Prostate gland (tissue), 2 donors: Measurements from ENCODE around the gene KRTAP10-9. TPM values are rescaled to one million over a fixed set of nuclear protein-coding genes. Genes with fewer than 3 reads are reported as not detected.

Source experiments
- DNase-seq: peaks from one replicate; pipeline ENCODE4 v3.0.0-alpha.2; 2019; ENCODE audit warnings: low spot score
- H3K27ac ChIP-seq, 2 donors: fragments of 200-600 bp; sonication (generic); 2 replicates each; pipeline ENCODE4 v1.5.1; 2017 to 2019
- H3K27me3 ChIP-seq: fragments of 200-600 bp; sonication (generic); replicated peaks from 2 replicates; pipeline ENCODE4 v1.5.1; 2019; ENCODE audit not compliant: insufficient read depth
- H3K36me3 ChIP-seq, 2 donors: fragments of 200-600 bp; sonication (generic); 1 replicate in 1 of 2; 2 replicates in 1 of 2; pipeline versions ENCODE4 v1.5.1 to v1.8.1; 2017 to 2019
- H3K4me1 ChIP-seq: fragments of 200-600 bp; sonication (generic); replicated peaks from 2 replicates; pipeline ENCODE4 v1.5.1; 2019
- H3K4me3 ChIP-seq, 2 donors: fragments of 200-600 bp; sonication (generic); 2 replicates each; pipeline ENCODE4 v1.5.1; 2017 to 2019
- H3K9me3 ChIP-seq: fragments of 200-600 bp; sonication (generic); 2 replicates; pipeline ENCODE4 v1.5.1; 2017
- CTCF ChIP-seq, 4 experiments: fragments of 200-600 bp in 2 of 4; fragments of 450-650 bp in 2 of 4; sonication (generic) in 2 of 4; IDR thresholded peaks; 1 replicate in 3 of 4; 2 replicates in 1 of 4; pipeline ENCODE4 v1.5.1; 2016 to 2019; ENCODE audit warnings: antibody characterized with exemption in 4 of 4, mild to moderate bottlenecking in 2 of 4, moderate library complexity in 2 of 4
- POLR2A ChIP-seq: fragments of 450-650 bp; IDR thresholded peaks from one replicate; pipeline ENCODE4 v1.6.1; 2016; ENCODE audit warnings: antibody characterized with exemption, mild to moderate bottlenecking
- POLR2AphosphoS5 ChIP-seq: sonication (generic); formaldehyde crosslinking; IDR thresholded peaks from one replicate; pipeline ENCODE4 v1.6.1; 2017; ENCODE audit warnings: antibody characterized with exemption
- WGBS: methylation state at CpG from one replicate; pipeline ENCODE4 v1.1.5; 2018; 5-methylcytosine and 5-hydroxymethylcytosine counted together
- intact Hi-C: fragments of 100-400 bp; cut with DNase I; formaldehyde crosslinking; loops from one replicate; pipeline ENCODE4 v1.14.2; 2022
- total RNA-seq, 2 donors: library from RNA; depleted of rRNA; stranded (reverse); fragments of >200 nt; gene quantifications; one replicate each; pipeline ENCODE4 v1.1.0, GENCODE V29; 2016

Gene KRTAP10-9
- total RNA-seq, 2 donors from 2014 or later: not detected

GRCh38 chr21:44628707-44629391 is 2.0 kb downstream of the KRTAP10-9 start:
- Histone ChIP-seq H3K9me3 (no peaks in the 10 kb centered on the region), H3K4me3 (no peak overlapping the region), H3K36me3 (no peaks in the 10 kb centered on the region), H3K4me1 (no peaks in the 10 kb centered on the region), H3K27me3 (no peaks in the 10 kb centered on the region), H3K27ac (no peak overlapping the region)
- no peak for DNase-seq
- TF ChIP-seq POLR2A (no peak), CTCF (IDR thresholded peaks at IDR 0.05) (no peak), POLR2AphosphoS5 (no peak)
- intact Hi-C loops: no loop called here
- WGBS: 80% methylated on average over 16 of the region's 18 CpGs

GRCh38 chr21:44630440-44630839 is 3.5 kb downstream of the KRTAP10-9 start:
- H3K36me3 ChIP-seq: no peaks in the 10 kb centered on the region
- no peaks in the 10 kb centered on the region for H3K27me3 ChIP-seq
- intact Hi-C loops: no loop called here
- no peak for DNase-seq
- no peaks in the 10 kb centered on the region for H3K9me3 ChIP-seq
- no peak overlapping the region for H3K27ac ChIP-seq
- no peak overlapping the region for H3K4me3 ChIP-seq
- TF ChIP-seq POLR2A (no peak), CTCF (IDR thresholded peaks at IDR 0.05) (no peak), POLR2AphosphoS5 (no peak)
- 91% methylated on average over 2 of the region's 2 CpGs for WGBS
- no peaks in the 10 kb centered on the region for H3K4me1 ChIP-seq

GRCh38 chr21:44632067-44632466 is 5.2 kb downstream of the KRTAP10-9 start:
- Histone ChIP-seq H3K9me3 (no peaks in the 10 kb centered on the region), H3K27ac (no peak overlapping the region), H3K27me3 (no peaks in the 10 kb centered on the region), H3K4me1 (no peaks in the 10 kb centered on the region), H3K4me3 (no peak overlapping the region), H3K36me3 (no peaks in the 10 kb centered on the region)
- intact Hi-C loops: no loop called here
- TF ChIP-seq POLR2AphosphoS5 (no peak), POLR2A (no peak), CTCF (IDR thresholded peaks at IDR 0.05) (no peak)
- 95% methylated on average over 1 of the region's 1 CpG for WGBS
- no peak for DNase-seq

GRCh38 chr21:44636209-44637017 is 9.5 kb downstream of the KRTAP10-9 start:
- H3K9me3 ChIP-seq: no peaks in the 10 kb centered on the region
- no peaks in the 10 kb centered on the region for H3K4me1 ChIP-seq
- no peak for DNase-seq
- H3K27ac ChIP-seq: no peak overlapping the region
- WGBS: 77% methylated on average over 15 of the region's 15 CpGs
- intact Hi-C loops: no loop called here
- H3K4me3 ChIP-seq: no peak overlapping the region
- H3K36me3 ChIP-seq: no peaks in the 10 kb centered on the region
- no peak for TF ChIP-seq POLR2A
- no peak for TF ChIP-seq POLR2AphosphoS5
- TF ChIP-seq CTCF (IDR thresholded peaks at IDR 0.05): no peak
- H3K27me3 ChIP-seq: peaks cover 3% of the 10 kb centered on the region
